CD8-positive, alpha-beta memory T cell (primary cell): ENCODE measurements around the gene ZSCAN10. TPM values are rescaled to one million over a fixed set of nuclear protein-coding genes. Genes with fewer than 3 reads are reported as not detected.
A peak's percentile ranks its signal among the peaks of the same experiment; 100 is the strongest.

Source experiments
- CTCF ChIA-PET: fragments of 350-600 bp; sonication (Branson Sonifier 250); formaldehyde crosslinking; loops from one replicate; lab custom pipeline; 2021; ENCODE audit warnings: antibody characterized with exemption; lab: Charles Lee
- POLR2A ChIA-PET: fragments of 350-600 bp; sonication (Branson Sonifier 250); formaldehyde crosslinking; loops from one replicate; lab custom pipeline; 2021; ENCODE audit warnings: antibody characterized with exemption; lab: Charles Lee
- DNase-seq, 5 donors: peaks; one replicate each; pipeline versions ENCODE4 v3.0.0 to v3.0.0-alpha.2; 2020 to 2022; ENCODE audit warnings: mixed read lengths in 1 of 5
- H3K27ac ChIP-seq: one replicate; pipeline ENCODE4 v1.7.0; 2013; ENCODE audit warnings: low read depth, mild to moderate bottlenecking, low read length, moderate library complexity
- H3K27me3 ChIP-seq: 2 replicates; pipeline ENCODE4 v1.7.0; 2013; ENCODE audit warnings: low read length, mild to moderate bottlenecking; ENCODE audit not compliant: insufficient read depth, poor library complexity, severe bottlenecking
- H3K36me3 ChIP-seq: 2 replicates; pipeline ENCODE4 v1.7.0; 2013; ENCODE audit warnings: mild to moderate bottlenecking, low read length, moderate library complexity; ENCODE audit not compliant: insufficient read depth
- H3K4me1 ChIP-seq: 2 replicates; pipeline ENCODE4 v1.7.0; 2013; ENCODE audit warnings: mild to moderate bottlenecking, low read length, moderate library complexity; ENCODE audit not compliant: insufficient read depth
- H3K4me3 ChIP-seq: 2 replicates; pipeline ENCODE4 v1.7.0; 2013; ENCODE audit warnings: mild to moderate bottlenecking, low read length
- H3K9me3 ChIP-seq: 2 replicates; pipeline ENCODE4 v1.7.0; 2013; ENCODE audit warnings: mild to moderate bottlenecking, low read length
- H3K27ac Mint-ChIP-seq, 8 donors: one replicate each; pipeline ENCODE4 v1.8.0; 2020 to 2021; ENCODE audit warnings: mixed read lengths in 8 of 8, mild to moderate bottlenecking in 6 of 8, inconsistent platforms in 3 of 8, moderate library complexity in 3 of 8
- H3K27me3 Mint-ChIP-seq, 2 donors: one replicate each; pipeline ENCODE4 v1.8.0; 2020 to 2021; ENCODE audit warnings: mixed read lengths in 2 of 2, mild to moderate bottlenecking in 1 of 2, moderate library complexity in 1 of 2
- H3K36me3 Mint-ChIP-seq, 3 donors: one replicate each; pipeline ENCODE4 v1.8.0; 2020 to 2021; ENCODE audit warnings: mixed read lengths in 3 of 3, inconsistent platforms in 1 of 3, mild to moderate bottlenecking in 1 of 3
- H3K4me1 Mint-ChIP-seq, 3 donors: one replicate each; pipeline ENCODE4 v1.8.0; 2020 to 2021; ENCODE audit warnings: mixed read lengths in 3 of 3, inconsistent platforms in 1 of 3, mild to moderate bottlenecking in 1 of 3
- H3K4me3 Mint-ChIP-seq, 7 donors: one replicate each; pipeline ENCODE4 v1.8.0; 2020 to 2021; ENCODE audit warnings: mixed read lengths in 7 of 7, mild to moderate bottlenecking in 6 of 7, moderate library complexity in 4 of 7, inconsistent platforms in 2 of 7
- H3K9me3 Mint-ChIP-seq, 5 donors: one replicate each; pipeline ENCODE4 v1.8.0; 2020 to 2022; ENCODE audit warnings: mixed read lengths in 5 of 5, mild to moderate bottlenecking in 3 of 5, moderate library complexity in 2 of 5, inconsistent platforms in 1 of 5
- polyA plus RNA-seq: library from polyadenylated mRNA; unstranded; fragments of 300-500 nt; fragmentation: Illumina TruSeq; gene quantifications from one replicate; pipeline ENCODE4 v1.2.3, GENCODE V29; 2021
- total RNA-seq, 2 experiments: library from RNA; stranded (reverse); gene quantifications; one replicate each; pipeline ENCODE4 v1.2.3, GENCODE V29; 2021

Gene ZSCAN10
- total and polyA plus RNA-seq, 3 experiments from 2014 or later, result 0.15 TPM; not detected in 2

- Histone ChIP-seq H3K4me1 (peaks cover 55% of the 10 kb centered on the region), H3K36me3 (no peaks in the 10 kb centered on the region), H3K9me3 (no peaks in the 10 kb centered on the region), H3K27me3 (no peaks in the 10 kb centered on the region), H3K4me3 (no peak overlapping the region), H3K27ac (no peak overlapping the region)
- H3K36me3 Mint-ChIP-seq, result no peaks in the 10 kb centered on the region
- POLR2A ChIA-PET, result interaction anchor here (0.6 kb wide), 1 partner anchor 17 kb away, joined by 3 read pairs; no protein-coding TSS in a partner anchor
- CTCF ChIA-PET, result interaction anchor here (0.8 to 20.2 kb wide), 5 partner anchors 15 to 67 kb away, joined by 3 to 278 read pairs (median 5); partner anchors contain the start of genes IL32 and ZNF213
- H3K9me3 Mint-ChIP-seq, result no peaks in the 10 kb centered on the region
- H3K27ac Mint-ChIP-seq, result peak overlapping the region in 1 of 8 donors; percentile 58
- no peak for DNase-seq
- H3K4me3 Mint-ChIP-seq, result no peak overlapping the region
- H3K27me3 Mint-ChIP-seq, result no peaks in the 10 kb centered on the region
- H3K4me1 Mint-ChIP-seq, result peaks cover 37 to 60% (median 38%) of the 10 kb centered on the region in 3 donors
Measured at GRCh38 chr16:3091551-3091950, 7.5 kb downstream of the ZSCAN10 start.

- no peaks in the 10 kb centered on the region for H3K36me3 ChIP-seq
- ChIA-PET CTCF (interaction anchor here (1.1 to 20.2 kb wide), 6 partner anchors 8 to 58 kb away, joined by 3 to 278 read pairs (median 7); partner anchors contain the start of gene ZNF213), POLR2A (no interaction called here)
- Mint-ChIP-seq H3K4me1 (peaks cover 37 to 58% (median 38%) of the 10 kb centered on the region in 3 donors), H3K27me3 (no peaks in the 10 kb centered on the region), H3K27ac (no peak overlapping the region), H3K36me3 (no peaks in the 10 kb centered on the region), H3K9me3 (no peaks in the 10 kb centered on the region), H3K4me3 (no peak overlapping the region)
- no peak overlapping the region for H3K4me3 ChIP-seq
- DNase-seq, result no peak
- H3K27me3 ChIP-seq, result no peaks in the 10 kb centered on the region
- H3K4me1 ChIP-seq, result peaks cover 42% of the 10 kb centered on the region
- no peaks in the 10 kb centered on the region for H3K9me3 ChIP-seq
- no peak overlapping the region for H3K27ac ChIP-seq
Measured at GRCh38 chr16:3089717-3090592, 9.1 kb downstream of the ZSCAN10 start.

- Mint-ChIP-seq H3K27me3 (no peaks in the 10 kb centered on the region), H3K9me3 (no peaks in the 10 kb centered on the region), H3K4me3 (no peak overlapping the region), H3K4me1 (peaks cover 35 to 58% (median 38%) of the 10 kb centered on the region in 3 donors), H3K36me3 (no peaks in the 10 kb centered on the region), H3K27ac (peak overlapping the region in 1 of 8 donors; percentile 33)
- no peak overlapping the region for H3K27ac ChIP-seq
- no peaks in the 10 kb centered on the region for H3K9me3 ChIP-seq
- H3K36me3 ChIP-seq, result no peaks in the 10 kb centered on the region
- CTCF ChIA-PET, result interaction anchor here (0.8 to 20.2 kb wide), 6 partner anchors 9 to 57 kb away, joined by 3 to 278 read pairs (median 6); partner anchors contain the start of gene ZNF213
- H3K4me3 ChIP-seq, result no peak overlapping the region
- H3K27me3 ChIP-seq, result no peaks in the 10 kb centered on the region
- DNase-seq, result no peak
- POLR2A ChIA-PET, result interaction anchor here (0.8 kb wide), 1 partner anchor 12 kb away, joined by 3 read pairs; no protein-coding TSS in a partner anchor
- peaks cover 34% of the 10 kb centered on the region for H3K4me1 ChIP-seq
Measured at GRCh38 chr16:3088925-3089716, 10.0 kb downstream of the ZSCAN10 start.

- Mint-ChIP-seq H3K9me3 (no peaks in the 10 kb centered on the region), H3K27ac (peak overlapping the region in 2 of 8 donors; percentile 33 to 92), H3K36me3 (no peaks in the 10 kb centered on the region), H3K4me1 (peaks cover 35 to 61% (median 40%) of the 10 kb centered on the region in 3 donors), H3K27me3 (no peaks in the 10 kb centered on the region), H3K4me3 (peak overlapping the region in 2 of 7 donors; percentile 52 to 72)
- Histone ChIP-seq H3K9me3 (no peaks in the 10 kb centered on the region), H3K27ac (no peak overlapping the region), H3K4me1 (peaks cover 32% of the 10 kb centered on the region), H3K36me3 (no peaks in the 10 kb centered on the region), H3K4me3 (no peak overlapping the region), H3K27me3 (no peaks in the 10 kb centered on the region)
- no peak for DNase-seq
- CTCF ChIA-PET, result interaction anchor here (0.8 to 20.2 kb wide), 6 partner anchors 8 to 57 kb away, joined by 3 to 278 read pairs (median 5); partner anchors contain the start of gene ZNF213
- POLR2A ChIA-PET, result interaction anchor here (0.8 kb wide), 1 partner anchor 11 kb away, joined by 3 read pairs; no protein-coding TSS in a partner anchor
Measured at GRCh38 chr16:3088450-3088849, 10.6 kb downstream of the ZSCAN10 start.

GRCh38 chr16:3087243-3088235 is 11.6 kb downstream of the ZSCAN10 start:
- H3K4me1 ChIP-seq, result peaks cover 32% of the 10 kb centered on the region
- Mint-ChIP-seq H3K4me3 (peak overlapping the region in 6 of 7 donors; percentile 25 to 88 (median 62)), H3K27ac (peak overlapping the region in 6 of 8 donors; percentile 57 to 97 (median 74)), H3K36me3 (no peaks in the 10 kb centered on the region), H3K4me1 (peaks cover 35 to 64% (median 41%) of the 10 kb centered on the region in 3 donors), H3K9me3 (no peaks in the 10 kb centered on the region), H3K27me3 (no peaks in the 10 kb centered on the region)
- ChIA-PET CTCF (interaction anchor here (0.6 to 3.5 kb wide), 9 partner anchors 9 to 78 kb away, joined by 3 to 19 read pairs (median 4); partner anchors contain the start of gene ZNF213), POLR2A (interaction anchor here (0.5 kb wide), 2 partner anchors 23 to 126 kb away, joined by 3 to 6 read pairs; no protein-coding TSS in a partner anchor)
- H3K27ac ChIP-seq, result no peak overlapping the region
- H3K9me3 ChIP-seq, result no peaks in the 10 kb centered on the region
- H3K36me3 ChIP-seq, result no peaks in the 10 kb centered on the region
- DNase-seq, result no peak
- H3K27me3 ChIP-seq, result no peaks in the 10 kb centered on the region
- no peak overlapping the region for H3K4me3 ChIP-seq

- CTCF ChIA-PET, result interaction anchor here (0.6 to 3.5 kb wide), 6 partner anchors 9 to 79 kb away, joined by 3 to 19 read pairs (median 4); no protein-coding TSS in a partner anchor
- H3K4me3 ChIP-seq, result no peak overlapping the region
Measured at GRCh38 chr16:3086596-3087242, 12.4 kb downstream of the ZSCAN10 start.

More at GRCh38 chr16:3086596-3087242, 12.4 kb downstream of the ZSCAN10 start:
- peaks cover 31% of the 10 kb centered on the region for H3K4me1 ChIP-seq
- POLR2A ChIA-PET, result interaction anchor here (0.5 kb wide), 1 partner anchor 127 kb away, joined by 6 read pairs; no protein-coding TSS in a partner anchor
- peak overlapping the region in 5 of 7 donors; percentile 49 to 88 (median 67) for H3K4me3 Mint-ChIP-seq
- H3K4me1 Mint-ChIP-seq, result peaks cover 35 to 65% (median 41%) of the 10 kb centered on the region in 3 donors
- no peaks in the 10 kb centered on the region for H3K36me3 Mint-ChIP-seq
- no peaks in the 10 kb centered on the region for H3K9me3 ChIP-seq
- DNase-seq, result no peak
- H3K27me3 ChIP-seq, result no peaks in the 10 kb centered on the region
- no peak overlapping the region for H3K27ac ChIP-seq
- H3K36me3 ChIP-seq, result no peaks in the 10 kb centered on the region
- H3K27ac Mint-ChIP-seq, result peak overlapping the region in 1 of 8 donors; percentile 11
- H3K9me3 Mint-ChIP-seq, result no peaks in the 10 kb centered on the region
- no peaks in the 10 kb centered on the region for H3K27me3 Mint-ChIP-seq
